Ovary (tissue), 9 donors: ENCODE data around the gene NEMP2. TPM values are rescaled to one million over a fixed set of nuclear protein-coding genes. Genes with fewer than 3 reads are reported as not detected.

ENCODE experiments used
- DNase-seq, 5 donors: peaks; one replicate each; pipeline ENCODE4 v3.0.0-alpha.2; 2019 to 2020
- H3K27ac ChIP-seq, 2 donors: fragments of 200-600 bp; one replicate each; pipeline versions ENCODE4 v1.5.1 to v1.8.0; 2019 to 2022
- H3K27me3 ChIP-seq: fragments of 200-600 bp; one replicate; pipeline ENCODE4 v1.8.0; 2022
- H3K36me3 ChIP-seq: fragments of 200-600 bp; sonication (generic); one replicate; pipeline ENCODE4 v1.5.1; 2019
- H3K4me1 ChIP-seq: one replicate; pipeline ENCODE4 v1.8.1; 2013; ENCODE audit warnings: mild to moderate bottlenecking, moderate library complexity; ENCODE audit not compliant: insufficient read depth
- H3K4me3 ChIP-seq: fragments of 200-600 bp; sonication (generic); one replicate; pipeline ENCODE4 v1.5.1; 2017
- H3K9me3 ChIP-seq, 2 donors: fragments of 200-600 bp in 1 of 2; sonication (generic) in 1 of 2; one replicate each; pipeline versions ENCODE4 v1.5.1 to v1.8.1; 2013 to 2019; ENCODE audit warnings: mild to moderate bottlenecking in 1 of 2, moderate library complexity in 1 of 2
- CTCF ChIP-seq, 3 donors: fragments of 450-650 bp in 2 of 3; fragments of 200-600 bp in 1 of 3; IDR thresholded peaks; one replicate each; pipeline versions ENCODE4 v1.5.1 to v1.8.0; 2016 to 2022; ENCODE audit warnings: antibody characterized with exemption in 3 of 3, mild to moderate bottlenecking in 1 of 3
- EP300 ChIP-seq: sonication (generic); formaldehyde crosslinking; IDR thresholded peaks from one replicate; pipeline ENCODE4 v1.6.1; 2017; ENCODE audit warnings: antibody characterized with exemption
- POLR2A ChIP-seq: fragments of 450-650 bp; IDR thresholded peaks from one replicate; pipeline ENCODE4 v1.6.1; 2017; ENCODE audit warnings: antibody characterized with exemption, mild to moderate bottlenecking, moderate library complexity
- WGBS, 3 donors: extraction: QIAGEN DNeasy Blood & Tissue Kit in 1 of 3; methylation state at CpG; one replicate each; pipeline versions ENCODE4 v1.1.5 to v1.1.7; 2013 to 2017; 5-methylcytosine and 5-hydroxymethylcytosine counted together
- intact Hi-C, 4 donors: fragments of 100-400 bp; cut with DNase I; formaldehyde crosslinking; loops; one replicate each; pipeline versions ENCODE4 v1.11.0 to v1.15.1; 2022 to 2023
- polyA plus RNA-seq, 2 donors: library from polyadenylated mRNA; stranded (reverse); fragments of 200-250 nt in 1 of 2; fragments of 350-450 nt in 1 of 2; fragmentation: Illumina TruSeq in 1 of 2; extraction: RNeasy Lipid Tissue Mini Kit (QIAGEN cat#74804) in 1 of 2; gene quantifications; one replicate each; pipeline ENCODE4 v1.2.3, GENCODE V29; 2013 to 2014
- total RNA-seq, 7 donors: library from RNA; depleted of rRNA in 2 of 7; stranded (reverse); fragments of >200 nt in 2 of 7; fragmentation: NEBNext Ultra II Directional in 3 of 7; extraction: Animal tissue kit (Norgen Biotek cat#: 25700) in 3 of 7; gene quantifications; one replicate each; pipeline versions ENCODE4 v1.1.0 to v1.2.4, GENCODE V29; 2016 to 2023
- donor health status: DM: no; HTN: no; CAD: no; lungs with moderate emphysema.
- donor health status: DM: no; HTN: no; CAD: no.
- donor health status: Bipolar disorder and iron deficiency.
- donor health status: DM: yes; HTN: yes; CAD: no.
- donor health status: DM: no; HTN: no; CAD: no.
- donor health status: DM: yes; HTN: yes; CAD: no.

Gene NEMP2
- total and polyA plus RNA-seq, 9 donors: 1.4 to 6.4 (median 4.5) TPM

- intact Hi-C loops: no loop called here
- no peak overlapping the region for H3K4me3 ChIP-seq
- H3K27me3 ChIP-seq: no peaks in the 10 kb centered on the region
- WGBS, 3 donors: 65 to 74% (median 73%) methylated on average over 3 of the region's 3 CpGs
- H3K36me3 ChIP-seq: no peaks in the 10 kb centered on the region
- H3K27ac ChIP-seq: no peak overlapping the region
- DNase-seq: no peak
- no peak for TF ChIP-seq CTCF (IDR thresholded peaks at IDR 0.05)
- H3K4me1 ChIP-seq: peaks cover 9% of the 10 kb centered on the region
- H3K9me3 ChIP-seq: no peaks in the 10 kb centered on the region
These were observed 47.5 kb upstream of the NEMP2 start for GRCh38 chr2:190582019-190582418.

GRCh38 chr2:190579915-190580846 lies 45.7 kb upstream of the NEMP2 start:
- intact Hi-C loops: no loop called here
- TF ChIP-seq CTCF (IDR thresholded peaks at IDR 0.05) (no peak), EP300 (no peak), POLR2A (no peak)
- Histone ChIP-seq H3K4me1 (peaks cover 9% of the 10 kb centered on the region), H3K36me3 (no peaks in the 10 kb centered on the region), H3K4me3 (no peak overlapping the region), H3K27ac (no peak overlapping the region), H3K9me3 (no peaks in the 10 kb centered on the region), H3K27me3 (no peaks in the 10 kb centered on the region)
- no peak for DNase-seq
- 91 to 92% (median 92%) methylated on average over 7 of the region's 7 CpGs for WGBS, 3 donors

- no peak for DNase-seq
- no peaks in the 10 kb centered on the region for H3K9me3 ChIP-seq
- no peak for TF ChIP-seq CTCF (IDR thresholded peaks at IDR 0.05)
- H3K27ac ChIP-seq: no peak overlapping the region
- intact Hi-C loops: no loop called here
- peaks cover 9% of the 10 kb centered on the region for H3K4me1 ChIP-seq
- no peak overlapping the region for H3K4me3 ChIP-seq
- H3K36me3 ChIP-seq: no peaks in the 10 kb centered on the region
- no peaks in the 10 kb centered on the region for H3K27me3 ChIP-seq
- WGBS, 3 donors: 57 to 68% (median 60%) methylated on average over 2 of the region's 2 CpGs
These were observed 44.5 kb upstream of the NEMP2 start for GRCh38 chr2:190579058-190579410.

- H3K27ac ChIP-seq: no peak overlapping the region
- TF ChIP-seq CTCF (IDR thresholded peaks at IDR 0.05) (no peak), EP300 (no peak), POLR2A (no peak)
- no peaks in the 10 kb centered on the region for H3K9me3 ChIP-seq
- intact Hi-C loops: no loop called here
- H3K36me3 ChIP-seq: no peaks in the 10 kb centered on the region
- no peak overlapping the region for H3K4me3 ChIP-seq
- peak in 1 of 5 donors; percentile 23 for DNase-seq
- no peaks in the 10 kb centered on the region for H3K27me3 ChIP-seq
- H3K4me1 ChIP-seq: peaks cover 9% of the 10 kb centered on the region
- whole genome bisulfite sequencing, 3 donors: 12 to 16% (median 13%) methylated on average over 6 of the region's 6 CpGs
These were observed 43.9 kb upstream of the NEMP2 start for GRCh38 chr2:190578158-190579057.
